HepG2 (cell line): ENCODE measurements around the gene EHD1. TPM values are rescaled to one million over a fixed set of nuclear protein-coding genes. Genes with fewer than 3 reads are reported as not detected.
A peak's percentile ranks its signal among the peaks of the same experiment; 100 is the strongest.

Experiments
- AGO2 ChIP-seq: fragments of 200-400 bp; formaldehyde crosslinking; optimal IDR thresholded peaks from 2 replicates; pipeline ENCODE3; 2017; ENCODE audit warnings: mild to moderate bottlenecking, low read depth, low read length, moderate library complexity
- ELK4 ChIP-seq: sonication (generic); formaldehyde crosslinking; IDR thresholded peaks from 2 replicates; pipeline ENCODE4 v1.9.0; 2021; ENCODE audit warnings: missing genetic modification reagents, borderline replicate concordance
- ESRRA ChIP-seq: sonication (generic); formaldehyde crosslinking; IDR thresholded peaks from 2 replicates; pipeline ENCODE4 v1.5.1; 2020; ENCODE audit warnings: mild to moderate bottlenecking, low read depth, missing genetic modification reagents
- ETV6 ChIP-seq: sonication (generic); formaldehyde crosslinking; conservative IDR thresholded peaks from 2 replicates; pipeline ENCODE4 v1.4.0; 2020; ENCODE audit warnings: missing genetic modification reagents
- FOXA3 ChIP-seq: IDR thresholded peaks from 2 replicates; pipeline ENCODE4 v1.6.1; 2016; ENCODE audit warnings: missing genetic modification reagents, missing compliant biosample characterization
- FOXO4 ChIP-seq: sonication (generic); formaldehyde crosslinking; conservative IDR thresholded peaks from 2 replicates; pipeline ENCODE4 v1.8.1; 2023; ENCODE audit warnings: missing genetic modification reagents
- GFI1 ChIP-seq: sonication (generic); formaldehyde crosslinking; IDR thresholded peaks from 2 replicates; pipeline ENCODE4 v1.5.0; 2020; ENCODE audit warnings: missing genetic modification reagents, mild to moderate bottlenecking, borderline replicate concordance
- KMT2A ChIP-seq: sonication (generic); formaldehyde crosslinking; IDR thresholded peaks from 2 replicates; pipeline ENCODE4 v1.4.0; 2020; ENCODE audit warnings: missing genetic modification reagents
- MYPOP ChIP-seq: sonication (generic); formaldehyde crosslinking; IDR thresholded peaks from 2 replicates; pipeline ENCODE4 v1.8.1; 2023; ENCODE audit warnings: mild to moderate bottlenecking, moderate library complexity, missing genetic modification reagents
- POLR2AphosphoS5 ChIP-seq: IDR thresholded peaks from 2 replicates; pipeline ENCODE4 v1.6.1; 2012; ENCODE audit warnings: low read depth, low read length
- RARG ChIP-seq: sonication (generic); formaldehyde crosslinking; IDR thresholded peaks from 2 replicates; pipeline ENCODE4 v1.4.0; 2020; ENCODE audit warnings: low read depth, mild to moderate bottlenecking, missing genetic modification reagents
- RFX3 ChIP-seq: IDR thresholded peaks from 2 replicates; pipeline ENCODE4 v1.6.1; 2016; ENCODE audit warnings: missing biosample characterization, missing genetic modification reagents
- ZFP36L1 ChIP-seq: sonication (generic); formaldehyde crosslinking; IDR thresholded peaks from 2 replicates; pipeline ENCODE4 v1.8.0; 2022; ENCODE audit warnings: mild to moderate bottlenecking, missing genetic modification reagents, moderate library complexity
- ZMYM2 ChIP-seq: sonication (generic); formaldehyde crosslinking; IDR thresholded peaks from 2 replicates; pipeline ENCODE4 v1.8.0; 2022; ENCODE audit warnings: mild to moderate bottlenecking, missing genetic modification reagents
- ZNF280D ChIP-seq: sonication (generic); formaldehyde crosslinking; IDR thresholded peaks from 2 replicates; pipeline ENCODE4 v1.5.1; 2020; ENCODE audit warnings: mild to moderate bottlenecking, missing genetic modification reagents
- ZNF350 ChIP-seq: sonication (generic); formaldehyde crosslinking; IDR thresholded peaks from 2 replicates; pipeline ENCODE4 v1.4.0; 2020; ENCODE audit warnings: mild to moderate bottlenecking, low read depth, missing genetic modification reagents, borderline replicate concordance
- ZNF558 ChIP-seq: sonication (generic); formaldehyde crosslinking; IDR thresholded peaks from 2 replicates; pipeline ENCODE4 v1.9.0; 2022; ENCODE audit warnings: mild to moderate bottlenecking, missing genetic modification reagents, borderline replicate concordance
- ZSCAN22 ChIP-seq: sonication (generic); formaldehyde crosslinking; IDR thresholded peaks from 2 replicates; pipeline ENCODE4 v1.4.0; 2020; ENCODE audit warnings: mild to moderate bottlenecking, missing genetic modification reagents
- ZXDC ChIP-seq: sonication (generic); formaldehyde crosslinking; IDR thresholded peaks from 2 replicates; pipeline ENCODE4 v1.5.0; 2020; ENCODE audit warnings: mild to moderate bottlenecking, missing genetic modification reagents
- polyA plus RNA-seq, 8 experiments: library from polyadenylated mRNA; depleted of rRNA in 3 of 8; stranded (reverse) in 7 of 8; unstranded in 1 of 8; fragments of >200 nt; fragmentation: Illumina TruSeq in 4 of 8; extraction: Trizol in 4 of 8; gene quantifications; 2 replicates each; pipeline versions ENCODE4 v1.2.1 to v1.2.3, GENCODE V29; 2011 to 2016; ENCODE audit warnings: low read depth in 4 of 8, missing spikeins in 1 of 8, mixed read lengths in 1 of 8; ENCODE audit not compliant: insufficient read depth in 1 of 8
- total RNA-seq, 5 experiments: library from RNA; depleted of rRNA; stranded (reverse); fragments of >200 nt; fragmentation: Illumina TruSeq; extraction: Trizol; gene quantifications; 2 replicates each; pipeline ENCODE4 v1.2.3, GENCODE V29; 2016; ENCODE audit warnings: low read depth in 1 of 5
- TF ChIP-seq, protein P1 (sequence below): sonication (generic); formaldehyde crosslinking; IDR thresholded peaks from 2 replicates; pipeline ENCODE4 v1.8.1; 2023; ENCODE audit warnings: mild to moderate bottlenecking, inconsistent platforms, moderate library complexity, missing genetic modification reagents, borderline replicate concordance

EHD1 gene
- total and polyA plus RNA-seq, 2 of the 13 experiments (the other 11 are each of a cell fraction or from before 2014, with no cell fraction given), result 23.6 to 26.6 TPM

DNA sequence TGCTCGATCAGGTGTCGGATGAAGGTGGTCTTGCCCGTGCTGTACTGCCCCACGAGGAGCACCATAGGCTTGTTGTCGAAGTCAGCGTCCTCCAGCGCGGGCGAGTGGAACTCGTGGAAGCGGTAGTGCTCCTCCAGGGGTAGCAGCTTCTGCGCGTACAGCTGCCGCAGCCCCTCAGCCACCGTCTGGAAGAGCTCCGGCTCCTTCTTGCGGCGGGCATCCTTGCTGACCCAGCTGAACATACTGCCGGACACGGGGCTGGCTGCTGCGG, 263 bp downstream of the EHD1 start (continued):
- TF ChIP-seq ELK4 (CRISPR knock-in tag) (no peak), KMT2A (CRISPR knock-in tag) (peak; percentile 70; the same call in 1 of the 2 replicates), POLR2AphosphoS5 (no peak), ZSCAN22 (no peak), ZMYM2 (CRISPR knock-in tag) (0 out of 2 replicates have a peak, but pooled peaks have one; percentile 13), RFX3 (CRISPR knock-in tag) (no peak), MYPOP (CRISPR knock-in tag) (no peak), ZFP36L1 (no peak), ZXDC (CRISPR knock-in tag) (peak; percentile 36; the same call in 1 of the 2 replicates), ZNF280D (CRISPR knock-in tag) (no peak), FOXO4 (no peak), AGO2 (no peak), RARG (CRISPR knock-in tag) (no peak), ESRRA (CRISPR knock-in tag) (no peak), GFI1 (CRISPR knock-in tag) (no peak), ZNF558 (CRISPR knock-in tag) (no peak), ZNF350 (CRISPR knock-in tag) (no peak; the same call in 1 of the 2 replicates), ETV6 (CRISPR knock-in tag) (0 out of 2 replicates have a peak, but pooled peaks have one; percentile 25), FOXA3 (CRISPR knock-in tag) (no peak)
- TF ChIP-seq, protein P1, sequence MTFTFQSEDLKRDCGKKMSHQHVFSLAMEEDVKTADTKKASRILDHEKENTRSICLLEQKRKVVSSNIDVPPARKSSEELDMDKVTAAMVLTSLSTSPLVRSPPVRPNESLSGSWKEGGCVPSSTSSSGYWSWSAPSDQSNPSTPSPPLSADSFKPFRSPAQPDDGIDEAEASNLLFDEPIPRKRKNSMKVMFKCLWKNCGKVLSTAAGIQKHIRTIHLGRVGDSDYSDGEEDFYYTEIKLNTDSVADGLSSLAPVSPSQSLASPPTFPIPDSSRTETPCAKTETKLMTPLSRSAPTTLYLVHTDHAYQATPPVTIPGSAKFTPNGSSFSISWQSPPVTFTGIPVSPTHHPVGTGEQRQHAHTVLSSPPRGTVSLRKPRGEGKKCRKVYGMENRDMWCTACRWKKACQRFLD (CRISPR knock-in tag), result no peak
